ENCODE data around the gene ANKRD40.
"Not testable (repeated sequence)": the region's sequence is repeated elsewhere in the genome, so short reads cannot be mapped to it uniquely, and the experiment has no call there.

The ANKRD40 gene

GRCh38 chr17:50682938-50683337 lies 24.8 kb downstream of the ANKRD40 start:
- no peak overlapping the region for H3K4me2 ChIP-seq (ENCODE audit: low read depth, low read length)
- no peak overlapping the region for H3K27ac ChIP-seq (ENCODE audit: low read length)
- no peaks in the 10 kb centered on the region for H3K4me1 ChIP-seq (ENCODE audit: low read length)
- H3K79me2 ChIP-seq (ENCODE audit: low read length), result no peaks in the 10 kb centered on the region
- H3K9ac ChIP-seq (ENCODE audit: low read length), result no peak overlapping the region
- H3K9me3 ChIP-seq (replicated peaks; ENCODE audit: insufficient read depth, low read length), result no peaks in the 10 kb centered on the region
- no peaks in the 10 kb centered on the region for H3K36me3 ChIP-seq (replicated peaks; ENCODE audit: insufficient read depth, low read length)
- no peak overlapping the region for H2AFZ ChIP-seq (ENCODE audit: low read length)
- no peak for DNase-seq
- no peaks in the 10 kb centered on the region for H3F3A ChIP-seq (ENCODE audit: insufficient read depth, low read length)
- no peaks in the 10 kb centered on the region for H3K9me2 ChIP-seq (replicated peaks; ENCODE audit: insufficient read depth, low read length)
- no peaks in the 10 kb centered on the region for H4K20me1 ChIP-seq (ENCODE audit: insufficient read depth, low read length)
- H3K4me3 ChIP-seq (ENCODE audit: low read length), result no peak overlapping the region
- TF ChIP-seq EZH2 (optimal IDR thresholded peaks at IDR 0.05; ENCODE audit: low read depth, low read length) (no peak), EZH2phosphoT487 (IDR thresholded peaks at IDR 0.05; ENCODE audit: low read length) (no peak)
- TF ChIP-seq, protein P1, sequence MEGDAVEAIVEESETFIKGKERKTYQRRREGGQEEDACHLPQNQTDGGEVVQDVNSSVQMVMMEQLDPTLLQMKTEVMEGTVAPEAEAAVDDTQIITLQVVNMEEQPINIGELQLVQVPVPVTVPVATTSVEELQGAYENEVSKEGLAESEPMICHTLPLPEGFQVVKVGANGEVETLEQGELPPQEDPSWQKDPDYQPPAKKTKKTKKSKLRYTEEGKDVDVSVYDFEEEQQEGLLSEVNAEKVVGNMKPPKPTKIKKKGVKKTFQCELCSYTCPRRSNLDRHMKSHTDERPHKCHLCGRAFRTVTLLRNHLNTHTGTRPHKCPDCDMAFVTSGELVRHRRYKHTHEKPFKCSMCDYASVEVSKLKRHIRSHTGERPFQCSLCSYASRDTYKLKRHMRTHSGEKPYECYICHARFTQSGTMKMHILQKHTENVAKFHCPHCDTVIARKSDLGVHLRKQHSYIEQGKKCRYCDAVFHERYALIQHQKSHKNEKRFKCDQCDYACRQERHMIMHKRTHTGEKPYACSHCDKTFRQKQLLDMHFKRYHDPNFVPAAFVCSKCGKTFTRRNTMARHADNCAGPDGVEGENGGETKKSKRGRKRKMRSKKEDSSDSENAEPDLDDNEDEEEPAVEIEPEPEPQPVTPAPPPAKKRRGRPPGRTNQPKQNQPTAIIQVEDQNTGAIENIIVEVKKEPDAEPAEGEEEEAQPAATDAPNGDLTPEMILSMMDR (IDR thresholded peaks at IDR 0.05; ENCODE audit: low read length), result no peak
- H3K27me3 ChIP-seq (replicated peaks; ENCODE audit: insufficient read depth, low read length), result 0 out of 2 replicates have a peak, but pooled peaks cover 8% of the 10 kb centered on the region

DNA sequence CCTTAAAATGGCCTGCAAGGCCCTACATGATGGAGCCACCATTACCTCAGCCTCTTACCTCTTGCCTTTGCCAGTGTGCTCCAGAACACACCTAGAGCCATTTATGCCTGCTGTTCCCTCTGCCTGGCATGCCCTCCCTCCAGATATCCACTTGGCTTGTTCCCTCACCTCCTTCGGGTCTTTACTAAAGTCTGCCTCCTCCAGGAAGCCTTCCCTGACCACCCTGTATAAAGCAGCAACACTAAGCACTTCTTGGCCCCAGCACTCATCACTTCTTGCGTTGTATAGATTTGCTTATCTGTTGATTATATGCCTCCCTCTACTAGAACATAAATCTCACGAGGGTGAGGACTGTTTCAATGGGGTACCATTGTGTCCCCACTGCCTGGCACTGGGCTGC lies 25.3 kb downstream of the ANKRD40 start:
- no peak for TF ChIP-seq EZH2phosphoT487 (IDR thresholded peaks at IDR 0.05; ENCODE audit: low read length)
- TF ChIP-seq EZH2 (optimal IDR thresholded peaks at IDR 0.05; ENCODE audit: low read depth, low read length), result no peak
- TF ChIP-seq, protein P1 (IDR thresholded peaks at IDR 0.05; ENCODE audit: low read length), result no peak
- no peaks in the 10 kb centered on the region for H3K9me2 ChIP-seq (replicated peaks; ENCODE audit: insufficient read depth, low read length)
- H3K4me1 ChIP-seq (ENCODE audit: low read length), result no peaks in the 10 kb centered on the region
- H3K4me2 ChIP-seq (ENCODE audit: low read depth, low read length), result no peak overlapping the region
- no peak overlapping the region for H3K4me3 ChIP-seq (ENCODE audit: low read length)
- no peak overlapping the region for H2AFZ ChIP-seq (ENCODE audit: low read length)
- H3K79me2 ChIP-seq (ENCODE audit: low read length), result no peaks in the 10 kb centered on the region
- H3K9ac ChIP-seq (ENCODE audit: low read length), result no peak overlapping the region
- no peak for DNase-seq
- no peaks in the 10 kb centered on the region for H3K9me3 ChIP-seq (replicated peaks; ENCODE audit: insufficient read depth, low read length)
- no peaks in the 10 kb centered on the region for H4K20me1 ChIP-seq (ENCODE audit: insufficient read depth, low read length)
- no peak overlapping the region for H3K27ac ChIP-seq (ENCODE audit: low read length)
- 0 out of 2 replicates have a peak, but pooled peaks cover 8% of the 10 kb centered on the region for H3K27me3 ChIP-seq (replicated peaks; ENCODE audit: insufficient read depth, low read length)
- H3K36me3 ChIP-seq (replicated peaks; ENCODE audit: insufficient read depth, low read length), result no peaks in the 10 kb centered on the region
- H3F3A ChIP-seq (ENCODE audit: insufficient read depth, low read length), result no peaks in the 10 kb centered on the region

DNA sequence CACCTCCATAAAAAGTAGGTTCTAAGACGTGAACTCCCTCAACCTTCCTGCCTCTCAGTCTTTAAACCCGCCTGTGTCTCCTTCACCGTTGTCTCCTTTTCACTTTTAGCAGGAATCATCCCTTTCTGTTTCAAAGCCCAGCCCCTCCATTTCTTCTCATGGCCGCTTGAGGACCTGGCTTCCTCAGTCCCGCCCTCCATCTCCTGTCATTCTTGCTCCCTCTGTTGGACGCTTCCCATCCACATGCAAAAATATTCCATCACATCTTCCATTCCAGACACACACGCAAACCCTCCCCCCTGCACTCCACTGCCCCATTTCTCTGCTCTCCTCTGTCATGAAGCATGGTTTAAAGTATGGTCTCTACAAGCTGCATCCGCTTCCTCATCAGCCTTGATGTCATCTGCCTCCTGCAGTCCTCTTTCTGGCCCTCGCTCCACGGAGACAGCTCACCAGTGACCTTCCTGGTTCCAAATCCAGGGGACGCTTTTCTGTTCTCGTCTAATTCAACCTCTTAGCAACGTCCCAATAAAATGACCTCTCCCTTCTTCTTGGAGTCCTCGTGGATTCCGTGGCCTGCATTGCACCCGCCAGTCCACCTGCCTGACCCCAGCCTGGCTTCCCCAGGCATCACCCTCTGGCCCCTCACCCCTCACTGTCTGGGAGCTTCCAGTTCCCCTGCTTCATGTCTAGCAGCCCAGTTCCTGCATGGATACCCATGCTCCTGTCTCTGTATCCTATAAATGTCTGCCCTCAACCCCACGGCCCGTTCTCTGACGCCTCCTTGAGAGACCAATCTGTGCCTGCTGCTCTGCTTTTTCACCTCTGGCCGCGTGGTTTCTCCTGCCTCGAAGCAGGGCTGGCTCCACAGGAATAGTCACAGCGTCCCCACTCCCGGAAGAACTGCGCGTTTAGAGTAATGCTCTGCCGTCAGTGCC lies 26.2 kb downstream of the ANKRD40 start:
- Histone ChIP-seq H3K9me2 (replicated peaks; ENCODE audit: insufficient read depth, low read length) (no peaks in the 10 kb centered on the region), H3K27me3 (replicated peaks; ENCODE audit: insufficient read depth, low read length) (0 out of 2 replicates have a peak, but pooled peaks cover 8% of the 10 kb centered on the region), H3K36me3 (replicated peaks; ENCODE audit: insufficient read depth, low read length) (no peaks in the 10 kb centered on the region), H3K9ac (ENCODE audit: low read length) (no peak overlapping the region), H2AFZ (ENCODE audit: low read length) (no peak overlapping the region), H3K4me1 (ENCODE audit: low read length) (no peaks in the 10 kb centered on the region), H3K9me3 (replicated peaks; ENCODE audit: insufficient read depth, low read length) (no peaks in the 10 kb centered on the region), H3K27ac (ENCODE audit: low read length) (no peak overlapping the region), H3F3A (ENCODE audit: insufficient read depth, low read length) (no peaks in the 10 kb centered on the region), H3K79me2 (ENCODE audit: low read length) (no peaks in the 10 kb centered on the region), H3K4me2 (ENCODE audit: low read depth, low read length) (peak overlapping the region; percentile 8; the same call in 1 of the 2 replicates), H3K4me3 (ENCODE audit: low read length) (no peak overlapping the region), H4K20me1 (ENCODE audit: insufficient read depth, low read length) (no peaks in the 10 kb centered on the region)
- DNase-seq, result no peak
- TF ChIP-seq EZH2 (optimal IDR thresholded peaks at IDR 0.05; ENCODE audit: low read depth, low read length) (no peak), EZH2phosphoT487 (IDR thresholded peaks at IDR 0.05; ENCODE audit: low read length) (no peak)
- TF ChIP-seq, protein P1 (IDR thresholded peaks at IDR 0.05; ENCODE audit: low read length), result no peak

DNA sequence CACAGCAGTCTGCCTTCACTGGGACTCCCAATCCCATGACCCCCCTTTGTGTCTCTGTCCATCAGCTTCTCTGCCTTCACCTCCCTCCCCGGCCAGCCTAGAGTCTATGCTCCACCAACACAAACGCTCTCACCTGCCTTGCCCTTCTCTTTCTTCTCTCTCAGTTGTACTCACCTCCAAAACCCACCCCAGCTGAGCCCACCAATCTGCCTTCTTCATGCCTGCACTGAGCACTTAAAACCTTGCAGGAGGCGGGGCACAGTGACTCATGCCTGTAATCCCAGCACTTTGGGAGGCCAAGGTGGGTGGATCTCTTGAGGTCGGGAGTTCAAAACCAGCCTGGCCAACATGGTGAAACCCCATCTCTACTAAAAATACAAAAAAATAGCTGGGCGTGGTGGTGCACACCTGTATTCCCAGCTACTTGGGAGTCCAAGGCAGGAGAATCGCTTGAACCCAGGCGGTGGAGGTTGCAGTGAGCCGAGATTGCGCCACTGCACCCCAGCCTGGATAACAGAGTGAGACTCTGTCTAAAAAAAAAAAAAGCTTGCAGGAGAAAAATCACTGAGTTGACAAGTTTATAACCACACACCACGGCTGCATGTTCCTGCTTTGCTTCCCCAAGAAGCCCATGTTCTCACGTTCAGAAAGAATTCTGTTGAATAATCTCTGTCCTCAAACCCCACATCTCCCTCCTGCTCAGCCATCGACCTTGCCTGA lies 27.0 kb downstream of the ANKRD40 start:
- H3K27me3 ChIP-seq (replicated peaks; ENCODE audit: insufficient read depth, low read length); H3K9me3 ChIP-seq (replicated peaks; ENCODE audit: insufficient read depth, low read length); DNase-seq; H3K9ac ChIP-seq (ENCODE audit: low read length); H3K79me2 ChIP-seq (ENCODE audit: low read length); H3F3A ChIP-seq (ENCODE audit: insufficient read depth, low read length); H3K27ac ChIP-seq (ENCODE audit: low read length); H3K36me3 ChIP-seq (replicated peaks; ENCODE audit: insufficient read depth, low read length); H3K4me3 ChIP-seq (ENCODE audit: low read length); H4K20me1 ChIP-seq (ENCODE audit: insufficient read depth, low read length); H2AFZ ChIP-seq (ENCODE audit: low read length); H3K4me1 ChIP-seq (ENCODE audit: low read length); H3K9me2 ChIP-seq (replicated peaks; ENCODE audit: insufficient read depth, low read length): not testable (repeated sequence)
- H3K4me2 ChIP-seq (ENCODE audit: low read depth, low read length), result peak overlapping the region; percentile 8; the same call in 1 of the 2 replicates

All from MM.1S (cell line).